GM15510 (cell line): ENCODE data around the gene CCDC9B.

ENCODE experiments used
- POLR2A ChIP-seq: IDR thresholded peaks from 3 replicates; pipeline ENCODE4 v1.6.1; 2011; ENCODE audit warnings: borderline replicate concordance; ENCODE audit not compliant: insufficient read length; ENCODE audit errors: extremely low read depth

The CCDC9B gene

GRCh38 chr15:40344217-40344616 is 3.5 kb upstream of the CCDC9B start:
- TF ChIP-seq POLR2A, result no peak

- TF ChIP-seq POLR2A, result no peak
Measured at GRCh38 chr15:40343512-40343911, 2.8 kb upstream of the CCDC9B start.

- TF ChIP-seq POLR2A, result no peak
Measured at GRCh38 chr15:40342416-40343320, 1.9 kb upstream of the CCDC9B start.

- no peak for TF ChIP-seq POLR2A
Measured at GRCh38 chr15:40340038-40340739, 550 bp downstream of the CCDC9B start.

- TF ChIP-seq POLR2A, result no peak
Measured at GRCh38 chr15:40339621-40339945, 1.2 kb downstream of the CCDC9B start.

DNA sequence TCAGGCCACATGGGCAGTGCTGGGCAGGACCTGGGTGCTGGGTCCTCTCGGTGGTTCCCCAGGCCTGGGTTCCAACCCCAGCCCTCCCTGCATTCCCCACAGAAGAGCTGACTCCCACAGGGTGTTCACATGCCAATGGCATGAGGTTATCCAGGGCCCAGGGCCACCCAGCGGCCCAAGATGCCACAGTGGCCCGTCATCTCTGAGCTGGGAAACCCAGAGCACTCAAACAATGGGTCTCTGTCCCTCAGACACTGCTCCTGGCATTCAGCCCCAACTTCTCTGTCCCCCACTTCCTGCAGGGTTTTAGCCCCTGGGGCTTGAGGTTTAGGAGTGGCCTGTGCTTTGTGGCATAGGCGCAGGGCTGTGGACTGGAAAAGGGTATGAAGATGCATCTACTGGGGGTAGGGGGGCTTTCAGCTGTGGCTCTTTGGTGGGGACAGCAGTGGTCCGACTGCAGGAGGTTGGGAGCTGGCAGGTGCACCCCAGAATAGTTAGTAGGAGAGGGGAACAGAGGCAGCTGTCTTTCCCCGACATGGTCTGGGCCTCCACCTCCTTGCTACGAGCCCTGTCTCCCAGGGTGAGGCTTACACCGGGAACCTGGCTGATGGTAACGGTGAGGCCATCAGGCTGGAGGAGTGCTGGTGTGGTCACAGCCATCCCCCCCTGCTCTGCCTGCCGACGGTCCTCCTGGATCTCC is 1.7 kb downstream of the CCDC9B start:
- TF ChIP-seq POLR2A, result no peak

- TF ChIP-seq POLR2A, result no peak
Measured at GRCh38 chr15:40338041-40338657, 2.6 kb downstream of the CCDC9B start.

DNA sequence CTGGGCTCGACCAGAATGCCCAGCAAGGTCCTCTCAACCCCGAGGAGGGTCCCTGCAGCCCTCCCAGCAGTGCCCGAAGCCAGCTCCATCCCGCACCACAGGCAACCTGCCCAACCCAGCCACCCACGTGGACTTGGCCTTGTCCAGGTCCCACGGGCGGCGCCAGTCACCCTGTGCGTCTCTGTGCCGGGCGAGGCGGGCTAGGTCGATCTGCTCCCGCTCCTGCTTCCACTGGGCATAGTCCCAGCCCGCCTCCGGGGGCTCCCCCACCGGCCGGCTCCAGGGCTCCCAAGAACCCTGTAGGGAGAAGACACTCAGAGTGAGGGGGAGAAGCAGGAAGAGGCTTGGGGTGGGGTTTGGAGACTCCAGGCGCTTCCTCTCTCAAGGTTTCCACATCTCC is 3.1 kb downstream of the CCDC9B start:
- TF ChIP-seq POLR2A, result no peak

- TF ChIP-seq POLR2A, result no peak
Measured at GRCh38 chr15:40336744-40337122, 4.0 kb downstream of the CCDC9B start.

- TF ChIP-seq POLR2A, result no peak
Measured at GRCh38 chr15:40335938-40336743, 4.6 kb downstream of the CCDC9B start.

- TF ChIP-seq POLR2A, result no peak
Measured at GRCh38 chr15:40334941-40335795, 5.6 kb downstream of the CCDC9B start.

DNA sequence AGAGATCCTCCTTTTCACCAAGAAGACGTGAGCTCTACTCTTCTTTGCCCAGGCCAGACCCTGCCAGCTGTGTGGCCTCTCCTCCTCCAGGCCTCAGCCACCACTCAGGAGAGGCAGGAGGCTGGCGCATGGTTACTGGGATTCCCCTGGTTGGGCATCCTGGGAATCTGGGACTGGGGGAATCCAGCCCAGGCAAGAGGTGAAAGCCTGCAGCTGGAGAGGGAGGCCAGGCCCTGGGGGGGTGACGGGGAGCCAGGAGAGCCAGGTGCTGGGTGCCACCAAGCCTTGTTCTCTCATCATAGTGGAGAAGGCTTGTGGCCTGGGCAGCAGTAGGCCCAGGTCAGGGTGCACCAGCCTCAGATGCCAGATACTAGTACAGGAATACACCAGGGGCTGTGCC is 6.2 kb downstream of the CCDC9B start:
- TF ChIP-seq POLR2A, result no peak

GRCh38 chr15:40333922-40334492 is 6.7 kb downstream of the CCDC9B start:
- no peak for TF ChIP-seq POLR2A

DNA sequence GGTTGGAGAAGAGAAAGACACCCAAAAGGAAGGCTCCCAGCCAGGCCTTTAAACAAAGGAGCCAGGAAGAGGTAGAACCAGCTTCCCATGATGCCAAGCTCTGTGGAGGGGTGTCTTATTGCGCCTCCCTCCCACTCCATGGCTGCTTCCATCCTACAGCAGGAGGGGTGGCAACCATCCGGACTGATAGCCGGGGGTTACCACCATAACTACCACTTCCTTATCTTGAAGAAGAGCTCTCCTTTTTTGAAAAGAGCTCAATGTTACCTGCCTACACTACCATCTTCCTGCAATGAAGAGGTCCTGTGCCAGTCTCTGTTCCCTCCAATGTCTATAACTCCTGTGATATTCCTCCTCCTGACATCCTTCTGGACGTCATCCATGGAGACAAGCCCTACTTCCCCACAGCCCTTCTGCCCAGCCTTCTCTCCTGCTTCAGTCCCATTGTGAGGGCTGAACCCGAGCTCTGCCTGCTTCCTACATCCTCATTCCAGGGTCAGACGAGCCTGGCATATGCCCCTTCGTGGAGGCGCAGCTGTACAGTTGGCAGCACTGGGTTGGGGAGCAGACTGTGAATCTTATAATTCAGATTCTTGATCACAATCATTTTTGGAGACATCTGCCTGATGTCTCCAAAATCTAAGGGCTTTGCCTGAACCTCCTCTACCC is 8.5 kb downstream of the CCDC9B start:
- TF ChIP-seq POLR2A, result no peak
